ENCODE results near the gene FGF3. TPM values are rescaled to one million over a fixed set of nuclear protein-coding genes. Genes with fewer than 3 reads are reported as not detected.

The FGF3 gene
- total RNA-seq, 1 donor from 2014 or later: not detected

GRCh38 chr11:69803604-69804218, 15.5 kb downstream of the FGF3 start:
- H3K27me3 ChIP-seq (ENCODE audit: insufficient read depth, low read length): peaks cover 3% of the 10 kb centered on the region
- Mint-ChIP-seq H3K4me1 (ENCODE audit: low read depth, unreplicated experiment) (no peaks in the 10 kb centered on the region), H3K27me3 (ENCODE audit: low read depth, unreplicated experiment) (peaks cover 37% of the 10 kb centered on the region), H3K4me3 (ENCODE audit: unreplicated experiment) (no peak overlapping the region), H3K27ac (ENCODE audit: unreplicated experiment) (no peak overlapping the region), H3K36me3 (ENCODE audit: low read depth, unreplicated experiment) (no peaks in the 10 kb centered on the region), H3K9me3 (ENCODE audit: unreplicated experiment) (peaks cover 3% of the 10 kb centered on the region)
- DNase-seq (ENCODE audit: low read depth) (no peak), FAIRE-seq (no peak)
- no peaks in the 10 kb centered on the region for H3K4me1 ChIP-seq (ENCODE audit: insufficient read depth, low read length)
- no peaks in the 10 kb centered on the region for H3K36me3 ChIP-seq (ENCODE audit: insufficient read depth, low read length)
- no peaks in the 10 kb centered on the region for H3K9me3 ChIP-seq (ENCODE audit: insufficient read depth, low read depth, low read length)
- no peaks in the 10 kb centered on the region for H3K79me2 ChIP-seq (ENCODE audit: insufficient read depth, low read length)
- no peak overlapping the region for H2AFZ ChIP-seq (ENCODE audit: low read depth, low read length)
- no peak overlapping the region for H3K4me2 ChIP-seq (ENCODE audit: low read length)
- H3K4me3 ChIP-seq (ENCODE audit: insufficient read depth, low read depth, low read length): no peak overlapping the region
- no peak overlapping the region for H3K9ac ChIP-seq (ENCODE audit: low read length)
- no peak overlapping the region for H3K27ac ChIP-seq (ENCODE audit: low read depth, low read length)
- H4K20me1 ChIP-seq (ENCODE audit: insufficient read depth, low read length): no peaks in the 10 kb centered on the region
- no peak for TF ChIP-seq CTCF (IDR thresholded peaks at IDR 0.05; ENCODE audit: insufficient read depth, low read depth, low read length)
- no peak for TF ChIP-seq EZH2 (IDR thresholded peaks at IDR 0.05; ENCODE audit: insufficient read depth, low read length)

DNA sequence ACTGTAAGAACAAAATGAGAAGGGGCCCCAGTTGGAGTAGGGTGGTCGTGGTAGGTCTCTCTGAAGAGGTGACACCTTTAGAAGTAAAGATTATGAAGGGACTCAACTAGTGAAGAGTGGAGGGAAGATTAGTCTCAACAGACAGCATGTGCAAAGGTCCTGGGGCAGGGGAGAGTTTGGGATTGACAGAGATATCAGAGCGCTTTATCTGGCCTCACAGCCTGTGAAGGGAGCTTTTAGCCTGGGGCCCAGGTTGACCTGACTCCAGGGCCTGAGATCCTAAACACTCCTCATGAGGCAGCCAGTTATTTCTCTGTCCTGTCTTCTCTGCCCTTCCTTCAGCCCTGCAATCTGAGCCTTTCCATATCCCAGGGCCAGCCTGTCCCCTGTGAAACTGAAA, 16.2 kb downstream of the FGF3 start:
- H3K9ac ChIP-seq (ENCODE audit: low read length): no peak overlapping the region
- no peak for FAIRE-seq
- no peak overlapping the region for H3K27ac ChIP-seq (ENCODE audit: low read depth, low read length)
- H3K9me3 Mint-ChIP-seq (ENCODE audit: unreplicated experiment): peaks cover 3% of the 10 kb centered on the region
- no peaks in the 10 kb centered on the region for H3K36me3 ChIP-seq (ENCODE audit: insufficient read depth, low read length)
- no peaks in the 10 kb centered on the region for H3K79me2 ChIP-seq (ENCODE audit: insufficient read depth, low read length)
- peaks cover 31% of the 10 kb centered on the region for H3K27me3 Mint-ChIP-seq (ENCODE audit: low read depth, unreplicated experiment)
- H3K4me3 ChIP-seq (ENCODE audit: insufficient read depth, low read depth, low read length): no peak overlapping the region
- no peaks in the 10 kb centered on the region for H3K9me3 ChIP-seq (ENCODE audit: insufficient read depth, low read depth, low read length)
- H2AFZ ChIP-seq (ENCODE audit: low read depth, low read length): no peak overlapping the region
- H4K20me1 ChIP-seq (ENCODE audit: insufficient read depth, low read length): no peaks in the 10 kb centered on the region
- H3K36me3 Mint-ChIP-seq (ENCODE audit: low read depth, unreplicated experiment): no peaks in the 10 kb centered on the region
- no peak for TF ChIP-seq EZH2 (IDR thresholded peaks at IDR 0.05; ENCODE audit: insufficient read depth, low read length)
- no peak for TF ChIP-seq CTCF (IDR thresholded peaks at IDR 0.05; ENCODE audit: insufficient read depth, low read depth, low read length)
- no peak overlapping the region for H3K4me2 ChIP-seq (ENCODE audit: low read length)
- DNase-seq (ENCODE audit: low read depth): no peak
- H3K4me3 Mint-ChIP-seq (ENCODE audit: unreplicated experiment): no peak overlapping the region
- H3K27ac Mint-ChIP-seq (ENCODE audit: unreplicated experiment): no peak overlapping the region
- no peaks in the 10 kb centered on the region for H3K4me1 Mint-ChIP-seq (ENCODE audit: low read depth, unreplicated experiment)
- H3K27me3 ChIP-seq (ENCODE audit: insufficient read depth, low read length): peaks cover 3% of the 10 kb centered on the region
- H3K4me1 ChIP-seq (ENCODE audit: insufficient read depth, low read length): no peaks in the 10 kb centered on the region

DNA sequence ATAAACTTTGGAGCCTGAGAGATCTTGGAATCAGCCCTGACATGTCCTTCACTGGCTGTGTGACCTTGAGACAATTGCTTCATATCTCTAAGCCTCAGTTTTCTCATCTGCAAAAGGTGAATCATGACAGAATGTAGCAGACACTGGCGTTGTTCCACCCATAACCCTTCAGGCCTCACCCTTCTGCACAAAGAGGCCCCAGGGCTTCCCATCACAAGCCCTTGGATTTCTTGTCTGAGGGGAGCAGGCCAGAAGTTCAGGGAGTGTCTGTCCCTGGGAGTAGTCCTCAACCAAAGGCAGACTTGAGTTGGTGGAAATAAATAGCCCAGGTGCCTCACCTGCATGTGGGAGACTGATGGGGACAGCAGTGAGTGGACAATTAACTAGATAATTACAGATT, 16.6 kb downstream of the FGF3 start:
- Histone ChIP-seq H3K36me3 (ENCODE audit: insufficient read depth, low read length) (no peaks in the 10 kb centered on the region), H3K9ac (ENCODE audit: low read length) (no peak overlapping the region), H2AFZ (ENCODE audit: low read depth, low read length) (no peak overlapping the region), H3K9me3 (ENCODE audit: insufficient read depth, low read depth, low read length) (no peaks in the 10 kb centered on the region), H3K79me2 (ENCODE audit: insufficient read depth, low read length) (no peaks in the 10 kb centered on the region), H3K4me3 (ENCODE audit: insufficient read depth, low read depth, low read length) (no peak overlapping the region), H3K27ac (ENCODE audit: low read depth, low read length) (no peak overlapping the region), H3K4me1 (ENCODE audit: insufficient read depth, low read length) (no peaks in the 10 kb centered on the region), H3K4me2 (ENCODE audit: low read length) (no peak overlapping the region), H4K20me1 (ENCODE audit: insufficient read depth, low read length) (no peaks in the 10 kb centered on the region), H3K27me3 (ENCODE audit: insufficient read depth, low read length) (peaks cover 3% of the 10 kb centered on the region)
- DNase-seq (ENCODE audit: low read depth) (no peak), FAIRE-seq (no peak)
- no peak overlapping the region for H3K4me3 Mint-ChIP-seq (ENCODE audit: unreplicated experiment)
- peaks cover 32% of the 10 kb centered on the region for H3K27me3 Mint-ChIP-seq (ENCODE audit: low read depth, unreplicated experiment)
- no peak overlapping the region for H3K27ac Mint-ChIP-seq (ENCODE audit: unreplicated experiment)
- H3K36me3 Mint-ChIP-seq (ENCODE audit: low read depth, unreplicated experiment): no peaks in the 10 kb centered on the region
- no peaks in the 10 kb centered on the region for H3K4me1 Mint-ChIP-seq (ENCODE audit: low read depth, unreplicated experiment)
- TF ChIP-seq EZH2 (IDR thresholded peaks at IDR 0.05; ENCODE audit: insufficient read depth, low read length) (no peak), CTCF (IDR thresholded peaks at IDR 0.05; ENCODE audit: insufficient read depth, low read depth, low read length) (no peak)
- H3K9me3 Mint-ChIP-seq (ENCODE audit: unreplicated experiment): peaks cover 3% of the 10 kb centered on the region

Measured in astrocyte (in vitro differentiated cells and primary cell).